Stimulated activated CD8-positive, alpha-beta memory T cell treated with anti-CD3 and anti-CD28 coated beads, Interleukin-15, amount 100 ng/mL, for 48 hours (primary cell): ENCODE results near the gene LLCFC1.
"Not testable (repeated sequence)": the region's sequence is repeated elsewhere in the genome, so short reads cannot be mapped to it uniquely, and the experiment has no call there.

Source experiments
- DNase-seq, 2 donors: peaks; one replicate each; pipeline ENCODE4 v3.0.0-alpha.2; 2020; ENCODE audit warnings: low read depth in 2 of 2

Gene LLCFC1

GRCh38 chr7:142941541-142941940, 2.3 kb downstream of the LLCFC1 start:
- DNase-seq, result no peak

GRCh38 chr7:142942746-142943145, 3.5 kb downstream of the LLCFC1 start:
- no peak for DNase-seq

GRCh38 chr7:142943706-142944268, 4.5 kb downstream of the LLCFC1 start:
- no peak for DNase-seq

GRCh38 chr7:142945001-142945400, 5.7 kb downstream of the LLCFC1 start:
- no peak for DNase-seq

- no peak for DNase-seq
Measured at GRCh38 chr7:142948603-142949002, 9.3 kb downstream of the LLCFC1 start.

- no peak for DNase-seq
Measured at GRCh38 chr7:142950235-142950634, 11.0 kb downstream of the LLCFC1 start.

- no peak for DNase-seq
Measured at GRCh38 chr7:142954680-142955268, 15.5 kb downstream of the LLCFC1 start.

GRCh38 chr7:142956951-142957623, 17.8 kb downstream of the LLCFC1 start:
- DNase-seq, result no peak

GRCh38 chr7:142957723-142958122, 18.4 kb downstream of the LLCFC1 start:
- no peak for DNase-seq

GRCh38 chr7:142959202-142959601, 19.9 kb downstream of the LLCFC1 start:
- DNase-seq, result no peak

GRCh38 chr7:142960955-142961512, 21.8 kb downstream of the LLCFC1 start:
- DNase-seq, result no peak

- DNase-seq, result no peak
Measured at GRCh38 chr7:142961595-142961972, 22.3 kb downstream of the LLCFC1 start.

- no peak for DNase-seq
Measured at GRCh38 chr7:142961973-142962926, 23.0 kb downstream of the LLCFC1 start, which contains the start of gene KEL. Gene KEL, minus strand, starts transcription at chr7:142962363. Its CDS starts 157 bp downstream, at chr7:142962206.

GRCh38 chr7:142962991-142963390, 23.7 kb downstream of the LLCFC1 start:
- DNase-seq, result no peak

GRCh38 chr7:142963993-142964392, 24.7 kb downstream of the LLCFC1 start:
- no peak for DNase-seq

GRCh38 chr7:142964502-142965246, 25.4 kb downstream of the LLCFC1 start:
- no peak for DNase-seq

- no peak for DNase-seq
Measured at GRCh38 chr7:142968229-142968628, 28.9 kb downstream of the LLCFC1 start.

- no peak for DNase-seq
Measured at GRCh38 chr7:142969183-142969582, 29.9 kb downstream of the LLCFC1 start.

GRCh38 chr7:142974626-142975025, 35.3 kb downstream of the LLCFC1 start:
- DNase-seq, result no peak

- not testable (repeated sequence) for DNase-seq
Measured at GRCh38 chr7:142978402-142978801, 39.1 kb downstream of the LLCFC1 start.

- no peak for DNase-seq
Measured at GRCh38 chr7:142983825-142984224, 44.5 kb downstream of the LLCFC1 start.
